C4-2B (cell line): Measurements from ENCODE around the gene BSX.

Source experiments
- ZFX ChIP-seq: fragments of 450-650 bp; IDR thresholded peaks from 2 replicates; pipeline ENCODE4 v1.6.1; 2017
- TF ChIP-seq, protein P1 (sequence below): fragments of 450-650 bp; conservative IDR thresholded peaks from 2 replicates; pipeline ENCODE4 v1.5.1; 2017; ENCODE audit warnings: mild to moderate bottlenecking

DNA sequence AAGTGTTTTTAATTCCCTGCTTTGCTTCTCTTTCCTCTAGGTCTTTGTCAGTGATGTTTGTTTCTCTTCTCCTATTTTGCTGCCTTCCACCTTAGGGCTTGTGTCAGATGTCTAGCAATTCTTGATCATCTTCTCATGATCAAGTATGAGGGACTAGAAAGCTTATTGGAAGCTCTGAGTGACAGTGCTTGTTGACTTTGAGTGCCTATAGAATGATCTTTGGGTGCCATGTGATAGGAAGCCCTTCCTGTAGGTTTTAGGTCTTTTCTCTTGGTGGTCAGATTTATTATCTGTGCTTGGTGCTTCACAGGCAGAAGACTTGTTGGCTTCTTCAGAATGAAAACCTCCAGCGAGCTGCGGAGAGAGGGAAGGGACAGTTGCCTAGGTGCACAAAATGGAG lies 43.1 kb downstream of the BSX start:
- TF ChIP-seq, protein P1, sequence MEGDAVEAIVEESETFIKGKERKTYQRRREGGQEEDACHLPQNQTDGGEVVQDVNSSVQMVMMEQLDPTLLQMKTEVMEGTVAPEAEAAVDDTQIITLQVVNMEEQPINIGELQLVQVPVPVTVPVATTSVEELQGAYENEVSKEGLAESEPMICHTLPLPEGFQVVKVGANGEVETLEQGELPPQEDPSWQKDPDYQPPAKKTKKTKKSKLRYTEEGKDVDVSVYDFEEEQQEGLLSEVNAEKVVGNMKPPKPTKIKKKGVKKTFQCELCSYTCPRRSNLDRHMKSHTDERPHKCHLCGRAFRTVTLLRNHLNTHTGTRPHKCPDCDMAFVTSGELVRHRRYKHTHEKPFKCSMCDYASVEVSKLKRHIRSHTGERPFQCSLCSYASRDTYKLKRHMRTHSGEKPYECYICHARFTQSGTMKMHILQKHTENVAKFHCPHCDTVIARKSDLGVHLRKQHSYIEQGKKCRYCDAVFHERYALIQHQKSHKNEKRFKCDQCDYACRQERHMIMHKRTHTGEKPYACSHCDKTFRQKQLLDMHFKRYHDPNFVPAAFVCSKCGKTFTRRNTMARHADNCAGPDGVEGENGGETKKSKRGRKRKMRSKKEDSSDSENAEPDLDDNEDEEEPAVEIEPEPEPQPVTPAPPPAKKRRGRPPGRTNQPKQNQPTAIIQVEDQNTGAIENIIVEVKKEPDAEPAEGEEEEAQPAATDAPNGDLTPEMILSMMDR, result no peak
- TF ChIP-seq ZFX, result no peak
